Neural progenitor cell (in vitro differentiated cells): ENCODE data around the gene KCNK7. TPM values are rescaled to one million over a fixed set of nuclear protein-coding genes. Genes with fewer than 3 reads are reported as not detected.
A peak's percentile ranks its signal among the peaks of the same experiment; 100 is the strongest.

ENCODE experiments used
- DNase-seq: peaks from one replicate; pipeline ENCODE4 v3.0.0-alpha.2; 2016; ENCODE audit warnings: low spot score
- H2AFZ ChIP-seq: fragments of 200-600 bp; sonication (generic); replicated peaks from 2 replicates; pipeline ENCODE4 v1.6.1; 2016; ENCODE audit warnings: antibody characterized with exemption
- H3F3A ChIP-seq: fragments of 200-600 bp; sonication (generic); 2 replicates; pipeline ENCODE4 v1.6.1; 2016; ENCODE audit warnings: antibody characterized with exemption, low read depth
- H3K27ac ChIP-seq: fragments of 200-600 bp; sonication (generic); 2 replicates; pipeline ENCODE4 v1.5.1; 2016; ENCODE audit warnings: mild to moderate bottlenecking
- H3K27me3 ChIP-seq: fragments of 200-600 bp; sonication (generic); 2 replicates; pipeline ENCODE4 v1.6.1; 2016; ENCODE audit warnings: mild to moderate bottlenecking, moderate library complexity
- H3K36me3 ChIP-seq: fragments of 200-600 bp; sonication (generic); 2 replicates; pipeline ENCODE4 v1.5.1; 2016
- H3K4me1 ChIP-seq: fragments of 200-600 bp; sonication (generic); 2 replicates; pipeline ENCODE4 v1.6.1; 2016; ENCODE audit warnings: mixed run types
- H3K4me2 ChIP-seq: fragments of 200-600 bp; sonication (generic); 2 replicates; pipeline ENCODE4 v1.6.1; 2016
- H3K4me3 ChIP-seq: fragments of 200-600 bp; sonication (generic); 2 replicates; pipeline ENCODE4 v1.5.1; 2016
- H3K79me2 ChIP-seq: fragments of 200-600 bp; sonication (generic); 2 replicates; pipeline ENCODE4 v1.6.1; 2016; ENCODE audit warnings: low read depth
- H3K9ac ChIP-seq: fragments of 200-600 bp; sonication (generic); 2 replicates; pipeline ENCODE4 v1.6.1; 2016
- H3K9me3 ChIP-seq: fragments of 200-600 bp; sonication (generic); 2 replicates; pipeline ENCODE4 v1.5.1; 2016; ENCODE audit warnings: low read depth
- H4K20me1 ChIP-seq: fragments of 200-600 bp; sonication (generic); 2 replicates; pipeline ENCODE4 v1.6.1; 2016; ENCODE audit warnings: low read depth
- H3K27ac Mint-ChIP-seq: 3 replicates; pipeline ENCODE4 v1.8.0; 2021; ENCODE audit warnings: mixed read lengths
- H3K27me3 Mint-ChIP-seq: 2 replicates; pipeline ENCODE4 v1.8.0; 2022; ENCODE audit warnings: low read depth, mild to moderate bottlenecking, inconsistent platforms, moderate library complexity, mixed read lengths; ENCODE audit not compliant: insufficient read depth
- H3K36me3 Mint-ChIP-seq: 3 replicates; pipeline ENCODE4 v1.8.0; 2021; ENCODE audit warnings: mixed read lengths
- H3K4me1 Mint-ChIP-seq: 3 replicates; pipeline ENCODE4 v1.8.0; 2021; ENCODE audit warnings: mixed read lengths
- H3K4me3 Mint-ChIP-seq: 3 replicates; pipeline ENCODE4 v1.8.0; 2021; ENCODE audit warnings: mild to moderate bottlenecking, moderate library complexity, mixed read lengths
- H3K9me3 Mint-ChIP-seq: 3 replicates; pipeline ENCODE4 v1.8.0; 2020; ENCODE audit warnings: mixed read lengths
- EZH2 ChIP-seq: fragments of 200-600 bp; sonication (generic); IDR thresholded peaks from 2 replicates; pipeline ENCODE4 v1.6.1; 2017; ENCODE audit warnings: antibody characterized with exemption, mild to moderate bottlenecking, moderate library complexity
- EZH2phosphoT487 ChIP-seq: fragments of 200-600 bp; sonication (generic); IDR thresholded peaks from 2 replicates; pipeline ENCODE4 v1.6.1; 2017; ENCODE audit warnings: antibody characterized with exemption
- total RNA-seq: library from RNA; depleted of rRNA; stranded (reverse); fragments of >200 nt; gene quantifications from 2 replicates; pipeline ENCODE4 v1.2.3, GENCODE V29; 2015; ENCODE audit warnings: low replicate concordance
- TF ChIP-seq, protein P1 (sequence below): fragments of 200-600 bp; sonication (generic); IDR thresholded peaks from 2 replicates; pipeline ENCODE4 v1.5.1; 2017; ENCODE audit warnings: antibody characterized with exemption, mild to moderate bottlenecking

Gene KCNK7
- total RNA-seq, 1 donor from 2014 or later, result not detected

DNA sequence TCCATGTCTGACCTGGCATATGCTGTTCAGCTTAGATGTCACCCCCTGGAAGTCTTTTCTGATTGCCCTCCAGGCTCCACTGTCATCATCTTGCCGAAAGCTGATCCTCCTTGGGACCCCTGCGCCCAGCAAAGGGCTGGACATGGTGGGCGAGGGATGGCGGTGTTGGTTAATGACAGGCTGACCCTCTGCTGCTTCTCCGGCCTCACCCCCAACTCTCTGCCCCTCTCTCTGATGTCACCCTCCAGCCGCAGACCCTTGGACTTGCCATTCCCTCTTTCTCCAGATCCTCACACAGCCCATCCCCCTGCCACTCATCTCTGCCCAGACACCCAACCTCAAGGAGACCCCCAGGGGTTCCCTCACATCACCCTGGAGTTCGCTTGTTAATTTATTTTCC, 17.5 kb downstream of the KCNK7 start:
- Histone ChIP-seq H4K20me1 (peaks cover 34% of the 10 kb centered on the region), H3K27me3 (peaks cover 66% of the 10 kb centered on the region), H3K36me3 (no peaks in the 10 kb centered on the region), H3F3A (peaks cover 31% of the 10 kb centered on the region), H2AFZ (no peak overlapping the region), H3K4me1 (peaks cover 9% of the 10 kb centered on the region), H3K4me3 (no peak overlapping the region), H3K4me2 (no peak overlapping the region), H3K9me3 (no peaks in the 10 kb centered on the region), H3K79me2 (peaks cover 5% of the 10 kb centered on the region), H3K27ac (no peak overlapping the region), H3K9ac (no peak overlapping the region)
- Mint-ChIP-seq H3K4me1 (peaks cover 30% of the 10 kb centered on the region), H3K36me3 (peaks cover 8% of the 10 kb centered on the region), H3K27me3 (peaks cover 29% of the 10 kb centered on the region), H3K27ac (peak overlapping the region; percentile 35), H3K4me3 (peak overlapping the region; percentile 31), H3K9me3 (no peaks in the 10 kb centered on the region)
- no peak for TF ChIP-seq EZH2phosphoT487
- no peak for TF ChIP-seq EZH2
- TF ChIP-seq, protein P1, sequence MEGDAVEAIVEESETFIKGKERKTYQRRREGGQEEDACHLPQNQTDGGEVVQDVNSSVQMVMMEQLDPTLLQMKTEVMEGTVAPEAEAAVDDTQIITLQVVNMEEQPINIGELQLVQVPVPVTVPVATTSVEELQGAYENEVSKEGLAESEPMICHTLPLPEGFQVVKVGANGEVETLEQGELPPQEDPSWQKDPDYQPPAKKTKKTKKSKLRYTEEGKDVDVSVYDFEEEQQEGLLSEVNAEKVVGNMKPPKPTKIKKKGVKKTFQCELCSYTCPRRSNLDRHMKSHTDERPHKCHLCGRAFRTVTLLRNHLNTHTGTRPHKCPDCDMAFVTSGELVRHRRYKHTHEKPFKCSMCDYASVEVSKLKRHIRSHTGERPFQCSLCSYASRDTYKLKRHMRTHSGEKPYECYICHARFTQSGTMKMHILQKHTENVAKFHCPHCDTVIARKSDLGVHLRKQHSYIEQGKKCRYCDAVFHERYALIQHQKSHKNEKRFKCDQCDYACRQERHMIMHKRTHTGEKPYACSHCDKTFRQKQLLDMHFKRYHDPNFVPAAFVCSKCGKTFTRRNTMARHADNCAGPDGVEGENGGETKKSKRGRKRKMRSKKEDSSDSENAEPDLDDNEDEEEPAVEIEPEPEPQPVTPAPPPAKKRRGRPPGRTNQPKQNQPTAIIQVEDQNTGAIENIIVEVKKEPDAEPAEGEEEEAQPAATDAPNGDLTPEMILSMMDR, result no peak
- no peak for DNase-seq

DNA sequence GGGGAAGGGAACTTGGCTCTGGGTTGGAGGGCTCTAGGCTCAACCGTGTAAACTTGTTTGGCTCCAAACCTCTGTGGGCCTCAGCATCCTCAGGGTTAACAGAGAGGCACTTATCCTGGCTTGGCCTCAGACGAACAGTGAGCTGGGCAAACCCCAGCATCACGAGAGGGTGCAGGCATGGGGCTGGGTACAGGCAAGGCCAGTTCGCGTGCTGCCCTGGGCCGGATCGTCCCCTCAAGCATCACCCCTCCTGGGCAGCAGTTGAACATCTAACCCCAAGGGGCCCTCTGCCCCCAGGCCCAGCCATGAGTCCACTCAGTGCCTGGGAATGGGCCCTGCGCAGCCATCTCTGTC, 17.9 kb downstream of the KCNK7 start:
- Mint-ChIP-seq H3K9me3 (no peaks in the 10 kb centered on the region), H3K4me1 (peaks cover 33% of the 10 kb centered on the region), H3K27me3 (peaks cover 29% of the 10 kb centered on the region), H3K36me3 (peaks cover 10% of the 10 kb centered on the region), H3K27ac (no peak overlapping the region), H3K4me3 (peak overlapping the region; percentile 31)
- no peak for DNase-seq
- Histone ChIP-seq H2AFZ (no peak overlapping the region), H3K27me3 (peaks cover 62% of the 10 kb centered on the region), H3K9me3 (no peaks in the 10 kb centered on the region), H3K4me2 (no peak overlapping the region), H3K27ac (no peak overlapping the region), H3K4me1 (peaks cover 12% of the 10 kb centered on the region), H3F3A (peaks cover 35% of the 10 kb centered on the region), H3K36me3 (no peaks in the 10 kb centered on the region), H3K4me3 (no peak overlapping the region), H4K20me1 (peaks cover 38% of the 10 kb centered on the region), H3K79me2 (peaks cover 9% of the 10 kb centered on the region), H3K9ac (no peak overlapping the region)
- no peak for TF ChIP-seq EZH2
- TF ChIP-seq EZH2phosphoT487, result no peak
- TF ChIP-seq, protein P1, result no peak

DNA sequence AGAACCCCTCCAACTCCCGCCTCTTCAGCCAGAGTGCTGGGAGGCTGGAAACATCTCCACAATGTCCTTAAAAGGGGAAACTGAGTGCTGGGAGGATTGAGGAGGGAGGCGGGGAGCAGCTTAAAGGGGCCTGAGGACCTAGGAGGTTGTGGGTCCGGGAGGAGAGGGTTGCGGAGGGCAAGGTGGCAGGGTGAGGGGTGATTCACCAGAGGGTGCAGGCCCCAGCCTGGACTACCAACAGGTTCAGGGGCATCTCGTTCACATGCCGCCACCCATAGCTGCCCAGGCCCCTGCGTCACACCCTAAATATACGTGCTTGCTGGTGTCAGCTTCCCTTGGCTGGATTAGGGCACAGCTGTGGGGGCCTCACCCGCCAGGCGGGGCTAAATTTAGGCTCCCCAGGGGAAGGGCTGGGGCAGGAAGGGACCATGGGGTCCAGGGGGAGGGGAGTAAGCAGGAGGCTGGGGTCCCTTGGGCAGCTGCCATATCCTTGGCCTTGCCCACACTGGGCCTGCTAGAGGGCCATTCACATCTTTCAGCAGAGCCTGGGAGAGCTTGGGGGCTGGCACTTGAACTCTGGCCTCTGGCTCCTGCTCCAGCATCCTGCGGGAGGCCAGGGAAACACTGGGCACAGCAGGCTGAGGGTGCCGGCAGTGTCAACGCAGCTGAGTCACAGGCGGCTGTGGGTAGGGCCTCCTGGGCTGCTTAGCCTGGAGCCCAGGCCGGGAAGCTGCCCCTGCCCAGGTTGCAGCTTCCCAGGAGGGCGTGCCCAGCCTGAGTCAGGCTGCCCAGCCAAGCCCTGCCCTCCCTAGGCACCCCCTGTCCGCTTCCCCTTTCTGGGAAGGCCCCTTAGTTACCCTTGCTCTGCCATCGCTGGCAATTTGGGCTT, 18.5 kb downstream of the KCNK7 start:
- Mint-ChIP-seq H3K9me3 (no peaks in the 10 kb centered on the region), H3K27me3 (peaks cover 26% of the 10 kb centered on the region), H3K4me1 (peaks cover 35% of the 10 kb centered on the region), H3K4me3 (peak overlapping the region; percentile 70), H3K36me3 (peaks cover 10% of the 10 kb centered on the region), H3K27ac (no peak overlapping the region)
- Histone ChIP-seq H3K27ac (no peak overlapping the region), H4K20me1 (peaks cover 39% of the 10 kb centered on the region), H3K4me1 (peaks cover 12% of the 10 kb centered on the region), H3K9me3 (no peaks in the 10 kb centered on the region), H3K27me3 (peaks cover 56% of the 10 kb centered on the region), H2AFZ (no peak overlapping the region), H3K4me2 (no peak overlapping the region), H3K9ac (no peak overlapping the region), H3K4me3 (no peak overlapping the region), H3K79me2 (peaks cover 9% of the 10 kb centered on the region), H3K36me3 (no peaks in the 10 kb centered on the region), H3F3A (peaks cover 36% of the 10 kb centered on the region)
- DNase-seq, result no peak
- TF ChIP-seq EZH2 (no peak), EZH2phosphoT487 (no peak)
- TF ChIP-seq, protein P1, result no peak
